ENCODE results near the gene TLX1. TPM values are rescaled to one million over a fixed set of nuclear protein-coding genes. Genes with fewer than 3 reads are reported as not detected.

Gene TLX1
- polyA plus RNA-seq, 2 of the 4 experiments (the other 2 are of a cell fraction), result 0.06 TPM; not detected in 1

GRCh38 chr10:101134299-101135127 is 3.4 kb downstream of the TLX1 start:
- Histone ChIP-seq H3K4me3 (no peak overlapping the region), H3K4me2 (no peak overlapping the region), H3K4me1 (no peaks in the 10 kb centered on the region), H3K9me3 (no peaks in the 10 kb centered on the region), H3K27ac (no peak overlapping the region)
- POLR2A ChIA-PET, result no interaction called here
- TF ChIP-seq NPAS2 (CRISPR knock-in tag; IDR thresholded peaks at IDR 0.05; ENCODE audit: borderline replicate concordance), result no peak
- TF ChIP-seq E2F6 (IDR thresholded peaks at IDR 0.05; ENCODE audit: borderline replicate concordance, low read depth), result no peak
- no peak for TF ChIP-seq SREBF2 (IDR thresholded peaks at IDR 0.05)
- TF ChIP-seq GATA3 (IDR thresholded peaks at IDR 0.05; ENCODE audit: borderline replicate concordance), result no peak
- no peak for TF ChIP-seq ZSCAN20 (CRISPR knock-in tag; IDR thresholded peaks at IDR 0.05)
- no peak for TF ChIP-seq FOSB (CRISPR knock-in tag; IDR thresholded peaks at IDR 0.05)
- no peak for TF ChIP-seq CEBPB (IDR thresholded peaks at IDR 0.05)
- no peak for TF ChIP-seq CHD2 (IDR thresholded peaks at IDR 0.05; ENCODE audit: low read length, partially characterized antibody)
- no peak for TF ChIP-seq HEYL (CRISPR knock-in tag; IDR thresholded peaks at IDR 0.05)
- TF ChIP-seq ATOH8 (CRISPR knock-in tag; IDR thresholded peaks at IDR 0.05; ENCODE audit: low read depth), result no peak
- no peak for TF ChIP-seq ELK1 (IDR thresholded peaks at IDR 0.05; ENCODE audit: low read depth, low read length)
- TF ChIP-seq RAD21 (conservative IDR thresholded peaks at IDR 0.05 in 1 of 2, IDR thresholded peaks at IDR 0.05 in 1 of 2), result no peak
- TF ChIP-seq POLR2AphosphoS2 (conservative IDR thresholded peaks at IDR 0.05; ENCODE audit: low read length), result no peak
- TF ChIP-seq PHF8 (IDR thresholded peaks at IDR 0.05; ENCODE audit: borderline replicate concordance, low read depth), result no peak
- TF ChIP-seq BHLHE40 (IDR thresholded peaks at IDR 0.05; ENCODE audit: low read depth, low read length), result no peak
- TF ChIP-seq ZC3H11A (IDR thresholded peaks at IDR 0.05), result no peak
- TF ChIP-seq RNF2 (IDR thresholded peaks at IDR 0.05; ENCODE audit: borderline replicate concordance, low read depth), result no peak
- TF ChIP-seq KDM5A (IDR thresholded peaks at IDR 0.05), result no peak
- CTCF ChIA-PET, result interaction anchor here (1.7 to 19.4 kb wide), 3 partner anchors 8 to 74 kb away, joined by 3 to 463 read pairs (median 24); no protein-coding TSS in a partner anchor
- no peak for FAIRE-seq
- no peak for DNase-seq (ENCODE audit: low read depth in 1 of 2, low spot score in 1 of 2)
- no peak for ATAC-seq
- 85% methylated on average over 51 of the region's 60 CpGs for WGBS (ENCODE audit: missing lambda C conversion rate)

- WGBS (ENCODE audit: missing lambda C conversion rate), result 88% methylated on average over 33 of the region's 36 CpGs
- H3K4me1 ChIP-seq, result no peaks in the 10 kb centered on the region
- no peak overlapping the region for H3K27ac ChIP-seq
- ChIA-PET POLR2A (no interaction called here), CTCF (interaction anchor here (1.7 to 19.4 kb wide), 2 partner anchors 38 to 75 kb away, joined by 3 to 463 read pairs; no protein-coding TSS in a partner anchor)
- DNase-seq (ENCODE audit: low read depth in 1 of 2, low spot score in 1 of 2) (no peak), FAIRE-seq (no peak), ATAC-seq (no peak)
- no peak overlapping the region for H3K4me2 ChIP-seq
- H3K4me3 ChIP-seq, result no peak overlapping the region
- H3K9me3 ChIP-seq, result no peaks in the 10 kb centered on the region
- TF ChIP-seq RFX5 (IDR thresholded peaks at IDR 0.05) (no peak), RCOR1 (IDR thresholded peaks at IDR 0.05; ENCODE audit: low read depth, low read length) (no peak), EHF (CRISPR knock-in tag; IDR thresholded peaks at IDR 0.05) (no peak), ATOH8 (CRISPR knock-in tag; IDR thresholded peaks at IDR 0.05; ENCODE audit: low read depth) (no peak), RAD21 (conservative IDR thresholded peaks at IDR 0.05 in 1 of 2, IDR thresholded peaks at IDR 0.05 in 1 of 2) (no peak), SREBF2 (IDR thresholded peaks at IDR 0.05) (no peak), HMGXB4 (CRISPR knock-in tag; IDR thresholded peaks at IDR 0.05; ENCODE audit: borderline replicate concordance) (no peak), CTCF (IDR thresholded peaks at IDR 0.05) (no peak), ESRRA (IDR thresholded peaks at IDR 0.05; ENCODE audit: borderline replicate concordance, low read length) (no peak), ZFP36 (IDR thresholded peaks at IDR 0.05; ENCODE audit: borderline replicate concordance, partially characterized antibody) (no peak), ZNF302 (CRISPR knock-in tag; IDR thresholded peaks at IDR 0.05) (no peak), JUNB (IDR thresholded peaks at IDR 0.05) (no peak)
These were observed 4.3 kb downstream of the TLX1 start for GRCh38 chr10:101135141-101136006.

All from A549 (cell line).